ENCODE data around the gene RTL9.
"Not testable (repeated sequence)": the region's sequence is repeated elsewhere in the genome, so short reads cannot be mapped to it uniquely, and the experiment has no call there.

RTL9 gene

DNA sequence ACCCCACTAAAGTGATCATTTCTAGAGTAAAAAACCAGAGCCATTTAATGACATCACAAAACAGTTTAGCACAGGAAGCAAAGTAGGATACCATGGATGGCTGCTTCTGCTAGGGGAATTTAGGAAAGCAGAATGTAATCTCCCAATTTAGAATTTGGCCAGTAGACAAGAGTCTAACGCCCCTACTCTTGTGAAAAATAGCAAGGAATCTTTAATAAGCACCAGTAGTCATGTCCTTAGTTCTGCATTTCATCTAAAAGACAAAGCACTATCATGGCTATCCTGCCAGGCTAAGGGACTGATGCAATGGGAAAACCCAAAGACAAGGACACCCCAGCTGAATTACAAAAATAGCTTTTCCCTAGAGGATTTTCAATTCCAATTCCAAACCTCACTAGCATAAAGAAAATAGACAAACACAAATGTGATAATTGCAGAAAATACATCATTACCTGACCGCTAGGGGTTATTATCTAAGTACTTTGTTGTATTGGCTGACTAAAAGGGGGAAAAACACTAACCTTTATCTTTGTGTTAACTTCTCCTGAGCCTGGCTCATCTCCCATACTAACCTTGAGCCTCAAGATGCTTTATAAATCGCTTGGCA lies 38.2 kb upstream of the RTL9 start:
- no peak overlapping the region for H3K27ac ChIP-seq (ENCODE audit: low read depth, low read length)
- H3K79me2 ChIP-seq (ENCODE audit: control insufficient read depth, insufficient read depth, low read length, unreplicated experiment): peaks cover 23% of the 10 kb centered on the region
- H3K4me1 ChIP-seq (ENCODE audit: control insufficient read depth, insufficient read depth, low read length, unreplicated experiment): peaks cover 7% of the 10 kb centered on the region
- H3K27me3 ChIP-seq (ENCODE audit: insufficient read depth, low read length): no peaks in the 10 kb centered on the region
- H3K4me3 ChIP-seq (ENCODE audit: low read depth, low read length): no peak overlapping the region
- H3K36me3 ChIP-seq (ENCODE audit: insufficient read depth, low read length): no peaks in the 10 kb centered on the region
- H2AFZ ChIP-seq (ENCODE audit: low read length, unreplicated experiment): peak overlapping the region; percentile 25

GRCh38 chrX:110321081-110321480 lies 37.6 kb upstream of the RTL9 start:
- Histone ChIP-seq H2AFZ (ENCODE audit: low read length, unreplicated experiment) (peak overlapping the region; percentile 25), H3K36me3 (ENCODE audit: insufficient read depth, low read length) (no peaks in the 10 kb centered on the region), H3K4me3 (ENCODE audit: low read depth, low read length) (no peak overlapping the region), H3K4me1 (ENCODE audit: control insufficient read depth, insufficient read depth, low read length, unreplicated experiment) (peaks cover 7% of the 10 kb centered on the region), H3K27ac (ENCODE audit: low read depth, low read length) (no peak overlapping the region), H3K27me3 (ENCODE audit: insufficient read depth, low read length) (no peaks in the 10 kb centered on the region), H3K79me2 (ENCODE audit: control insufficient read depth, insufficient read depth, low read length, unreplicated experiment) (peaks cover 17% of the 10 kb centered on the region)

DNA sequence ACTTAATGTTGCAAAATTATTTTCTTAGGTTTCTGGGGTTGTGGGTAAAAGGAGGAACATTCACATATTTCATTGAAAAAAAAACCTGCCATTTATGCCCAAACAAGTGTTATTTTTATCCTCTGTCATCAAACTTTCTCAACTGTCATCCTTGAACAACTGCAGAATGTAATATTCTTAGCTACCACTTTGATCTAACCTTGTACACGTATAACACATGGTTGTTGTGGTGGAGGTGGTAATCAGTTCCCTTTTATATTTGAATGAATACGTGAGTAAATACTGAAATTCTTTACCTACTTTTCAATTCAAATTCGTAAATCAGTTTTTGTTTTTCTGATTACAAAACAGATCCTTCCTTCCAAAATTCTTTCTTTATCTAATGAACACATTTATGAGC lies 37.0 kb upstream of the RTL9 start:
- Histone ChIP-seq H3K36me3 (ENCODE audit: insufficient read depth, low read length) (no peaks in the 10 kb centered on the region), H3K27me3 (ENCODE audit: insufficient read depth, low read length) (no peaks in the 10 kb centered on the region), H3K4me1 (ENCODE audit: control insufficient read depth, insufficient read depth, low read length, unreplicated experiment) (peaks cover 7% of the 10 kb centered on the region), H3K27ac (ENCODE audit: low read depth, low read length) (no peak overlapping the region), H3K4me3 (ENCODE audit: low read depth, low read length) (no peak overlapping the region), H2AFZ (ENCODE audit: low read length, unreplicated experiment) (no peak overlapping the region), H3K79me2 (ENCODE audit: control insufficient read depth, insufficient read depth, low read length, unreplicated experiment) (peaks cover 12% of the 10 kb centered on the region)

DNA sequence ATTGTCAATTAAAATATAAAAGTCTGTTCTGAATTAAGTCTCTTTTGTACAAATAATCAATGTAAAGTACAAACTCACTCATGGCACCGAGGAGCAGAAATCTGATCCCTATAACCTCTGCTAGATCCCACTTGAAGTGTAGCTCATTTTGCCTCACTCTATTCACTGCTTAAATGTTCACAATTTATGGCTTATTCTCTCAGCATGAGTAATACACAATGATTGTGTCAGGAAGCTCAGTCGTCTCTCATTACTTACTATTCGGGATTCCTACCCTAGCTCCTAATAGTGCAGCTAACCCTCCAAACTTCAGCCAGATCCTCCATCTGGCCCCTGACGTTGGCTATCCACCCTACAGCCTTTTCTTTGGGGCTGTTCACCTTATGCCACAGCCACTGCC lies 36.0 kb upstream of the RTL9 start:
- H2AFZ ChIP-seq (ENCODE audit: low read length, unreplicated experiment): no peak overlapping the region
- H3K27me3 ChIP-seq (ENCODE audit: insufficient read depth, low read length): no peaks in the 10 kb centered on the region
- peaks cover 2% of the 10 kb centered on the region for H3K79me2 ChIP-seq (ENCODE audit: control insufficient read depth, insufficient read depth, low read length, unreplicated experiment)

GRCh38 chrX:110326712-110327111 lies 31.9 kb upstream of the RTL9 start:
- Histone ChIP-seq H3K36me3 (ENCODE audit: insufficient read depth, low read length) (no peaks in the 10 kb centered on the region), H3K27ac (ENCODE audit: low read depth, low read length) (no peak overlapping the region), H2AFZ (ENCODE audit: low read length, unreplicated experiment) (no peak overlapping the region), H3K4me3 (ENCODE audit: low read depth, low read length) (no peak overlapping the region), H3K27me3 (ENCODE audit: insufficient read depth, low read length) (no peaks in the 10 kb centered on the region), H3K4me1 (ENCODE audit: control insufficient read depth, insufficient read depth, low read length, unreplicated experiment) (no peaks in the 10 kb centered on the region), H3K79me2 (ENCODE audit: control insufficient read depth, insufficient read depth, low read length, unreplicated experiment) (no peaks in the 10 kb centered on the region)

More for the DNA sequence above, 36.0 kb upstream of the RTL9 start:
- no peaks in the 10 kb centered on the region for H3K36me3 ChIP-seq (ENCODE audit: insufficient read depth, low read length)
- no peak overlapping the region for H3K4me3 ChIP-seq (ENCODE audit: low read depth, low read length)
- H3K4me1 ChIP-seq (ENCODE audit: control insufficient read depth, insufficient read depth, low read length, unreplicated experiment): peaks cover 7% of the 10 kb centered on the region
- no peak overlapping the region for H3K27ac ChIP-seq (ENCODE audit: low read depth, low read length)

DNA sequence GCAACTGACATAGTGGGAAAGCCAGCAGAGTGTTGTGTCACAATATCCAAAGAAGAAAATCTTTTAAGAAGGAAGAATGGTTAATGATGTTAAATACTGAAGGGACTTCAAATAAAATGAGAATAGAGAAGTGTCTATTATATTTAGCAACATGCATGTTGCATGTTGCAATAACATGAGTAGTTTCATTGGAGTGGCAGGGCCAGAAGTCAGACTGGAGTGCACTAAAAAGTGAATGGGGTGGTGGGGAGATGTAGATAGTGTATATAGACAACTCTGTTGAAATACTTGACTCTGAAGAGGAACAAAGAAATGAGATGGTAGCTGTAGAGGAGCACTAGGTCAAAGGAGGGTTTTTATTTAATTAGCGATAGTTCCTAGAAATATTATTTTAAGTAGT lies 31.3 kb upstream of the RTL9 start:
- no peak overlapping the region for H3K27ac ChIP-seq (ENCODE audit: low read depth, low read length)
- no peaks in the 10 kb centered on the region for H3K27me3 ChIP-seq (ENCODE audit: insufficient read depth, low read length)
- no peaks in the 10 kb centered on the region for H3K36me3 ChIP-seq (ENCODE audit: insufficient read depth, low read length)
- H3K4me1 ChIP-seq (ENCODE audit: control insufficient read depth, insufficient read depth, low read length, unreplicated experiment): no peaks in the 10 kb centered on the region
- H2AFZ ChIP-seq (ENCODE audit: low read length, unreplicated experiment): no peak overlapping the region
- no peaks in the 10 kb centered on the region for H3K79me2 ChIP-seq (ENCODE audit: control insufficient read depth, insufficient read depth, low read length, unreplicated experiment)
- no peak overlapping the region for H3K4me3 ChIP-seq (ENCODE audit: low read depth, low read length)

DNA sequence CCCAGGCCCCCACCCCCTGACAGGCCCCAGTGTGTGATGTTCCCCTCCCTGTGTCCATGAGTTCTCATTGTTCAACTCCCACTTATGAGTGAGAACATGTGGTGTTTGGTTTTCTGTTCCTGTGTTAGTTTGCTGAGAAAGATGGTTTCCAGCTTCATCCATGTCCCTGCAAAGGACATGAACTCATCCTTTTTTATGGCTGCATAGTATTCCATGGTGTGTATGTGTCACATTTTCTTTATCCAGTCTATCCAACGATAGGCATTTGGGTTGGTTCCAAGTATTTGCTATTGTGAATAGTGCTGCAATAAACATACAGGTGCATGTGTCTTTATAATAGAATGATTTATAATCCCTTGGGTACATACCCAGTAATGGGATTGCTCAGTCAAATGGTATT lies 30.0 kb upstream of the RTL9 start:
- H3K27me3 ChIP-seq (ENCODE audit: insufficient read depth, low read length); H3K4me3 ChIP-seq (ENCODE audit: low read depth, low read length); H3K4me1 ChIP-seq (ENCODE audit: control insufficient read depth, insufficient read depth, low read length, unreplicated experiment); H2AFZ ChIP-seq (ENCODE audit: low read length, unreplicated experiment); H3K36me3 ChIP-seq (ENCODE audit: insufficient read depth, low read length); H3K79me2 ChIP-seq (ENCODE audit: control insufficient read depth, insufficient read depth, low read length, unreplicated experiment); H3K27ac ChIP-seq (ENCODE audit: low read depth, low read length): not testable (repeated sequence)

- no peaks in the 10 kb centered on the region for H3K36me3 ChIP-seq (ENCODE audit: insufficient read depth, low read length)
- H3K4me1 ChIP-seq (ENCODE audit: control insufficient read depth, insufficient read depth, low read length, unreplicated experiment): no peaks in the 10 kb centered on the region
- H3K79me2 ChIP-seq (ENCODE audit: control insufficient read depth, insufficient read depth, low read length, unreplicated experiment): no peaks in the 10 kb centered on the region
- no peak overlapping the region for H2AFZ ChIP-seq (ENCODE audit: low read length, unreplicated experiment)
- H3K27me3 ChIP-seq (ENCODE audit: insufficient read depth, low read length): no peaks in the 10 kb centered on the region
- H3K27ac ChIP-seq (ENCODE audit: low read depth, low read length): no peak overlapping the region
- no peak overlapping the region for H3K4me3 ChIP-seq (ENCODE audit: low read depth, low read length)
Observed at GRCh38 chrX:110331444-110332030, 27.1 kb upstream of the RTL9 start.

GRCh38 chrX:110333458-110333857 lies 25.2 kb upstream of the RTL9 start:
- not testable (repeated sequence) for H3K36me3 ChIP-seq (ENCODE audit: insufficient read depth, low read length); H2AFZ ChIP-seq (ENCODE audit: low read length, unreplicated experiment); H3K27ac ChIP-seq (ENCODE audit: low read depth, low read length); H3K79me2 ChIP-seq (ENCODE audit: control insufficient read depth, insufficient read depth, low read length, unreplicated experiment); H3K27me3 ChIP-seq (ENCODE audit: insufficient read depth, low read length); H3K4me3 ChIP-seq (ENCODE audit: low read depth, low read length); H3K4me1 ChIP-seq (ENCODE audit: control insufficient read depth, insufficient read depth, low read length, unreplicated experiment)

GRCh38 chrX:110338935-110339334 lies 19.7 kb upstream of the RTL9 start:
- Histone ChIP-seq H3K36me3 (ENCODE audit: insufficient read depth, low read length) (no peaks in the 10 kb centered on the region), H3K4me3 (ENCODE audit: low read depth, low read length) (no peak overlapping the region), H3K27ac (ENCODE audit: low read depth, low read length) (no peak overlapping the region), H2AFZ (ENCODE audit: low read length, unreplicated experiment) (no peak overlapping the region), H3K79me2 (ENCODE audit: control insufficient read depth, insufficient read depth, low read length, unreplicated experiment) (no peaks in the 10 kb centered on the region), H3K27me3 (ENCODE audit: insufficient read depth, low read length) (no peaks in the 10 kb centered on the region), H3K4me1 (ENCODE audit: control insufficient read depth, insufficient read depth, low read length, unreplicated experiment) (peaks cover 10% of the 10 kb centered on the region)

DNA sequence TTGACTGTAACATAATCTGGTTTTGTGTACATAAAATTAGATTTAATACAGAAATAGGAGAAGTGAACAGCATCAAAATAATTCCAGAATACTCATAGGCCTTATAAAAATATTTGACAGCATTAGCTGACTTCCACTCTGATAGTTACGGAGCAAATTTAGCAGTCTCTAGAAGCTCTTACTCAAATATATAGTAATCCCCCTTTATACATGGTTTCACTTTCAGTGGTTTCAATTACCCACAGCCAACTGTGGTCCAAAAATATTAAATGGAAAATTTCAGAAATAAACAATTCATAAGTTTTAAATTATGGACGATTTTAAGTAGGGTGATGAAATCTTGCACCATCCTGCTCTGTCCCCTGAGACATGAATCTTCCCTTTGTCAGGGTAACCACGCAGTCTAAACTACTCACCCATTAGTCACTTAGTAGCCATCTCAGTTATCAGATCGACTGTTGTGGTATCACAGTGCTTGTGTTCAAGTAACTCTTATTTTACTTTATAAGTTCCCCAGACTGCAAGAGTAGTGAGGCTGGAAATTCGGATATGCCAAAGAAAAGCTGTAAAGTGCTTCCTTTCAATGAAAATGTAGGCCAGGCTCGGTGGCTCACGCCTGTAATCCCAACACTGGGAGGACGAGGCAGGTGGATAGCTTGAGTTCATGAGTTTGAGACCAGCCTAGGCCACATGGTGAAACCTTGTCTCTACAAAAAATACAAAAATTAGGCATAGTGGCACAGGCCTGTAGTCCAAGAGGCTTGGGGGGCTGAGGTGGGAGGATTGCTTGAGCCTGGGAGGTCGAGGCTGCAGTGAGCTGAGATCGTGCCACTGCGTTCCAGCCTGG lies 17.2 kb upstream of the RTL9 start:
- peak overlapping the region; percentile 99 for H3K27ac ChIP-seq (ENCODE audit: low read depth, low read length)
- peaks cover 10% of the 10 kb centered on the region for H3K4me1 ChIP-seq (ENCODE audit: control insufficient read depth, insufficient read depth, low read length, unreplicated experiment)
- H3K79me2 ChIP-seq (ENCODE audit: control insufficient read depth, insufficient read depth, low read length, unreplicated experiment): no peaks in the 10 kb centered on the region
- peak overlapping the region; percentile 64 for H3K4me3 ChIP-seq (ENCODE audit: low read depth, low read length)
- peak overlapping the region; percentile 93 for H2AFZ ChIP-seq (ENCODE audit: low read length, unreplicated experiment)
- no peaks in the 10 kb centered on the region for H3K36me3 ChIP-seq (ENCODE audit: insufficient read depth, low read length)
- no peaks in the 10 kb centered on the region for H3K27me3 ChIP-seq (ENCODE audit: insufficient read depth, low read length)

All from ACC112 (cell line).